Activated CD4-positive, CD25-positive, alpha-beta regulatory T cell (primary cell): ENCODE results near the gene POPDC2.

Source experiments
- DNase-seq, 4 experiments: peaks; one replicate each; lab custom pipeline; 2025; lab: John Stamatoyannopoulos, UW

POPDC2 gene

GRCh38 chr3:119669906-119670570, 9.6 kb upstream of the POPDC2 start:
- no peak for DNase-seq

GRCh38 chr3:119665954-119666559, 5.7 kb upstream of the POPDC2 start:
- no peak for DNase-seq

GRCh38 chr3:119664850-119665379, 4.5 kb upstream of the POPDC2 start:
- no peak for DNase-seq

- DNase-seq = no peak
These were observed 4.0 kb upstream of the POPDC2 start for GRCh38 chr3:119664370-119664769.

- no peak for DNase-seq
These were observed 3.5 kb upstream of the POPDC2 start for GRCh38 chr3:119663885-119664284.

- DNase-seq = no peak
These were observed 2.4 kb upstream of the POPDC2 start for GRCh38 chr3:119662604-119663373.

- no peak for DNase-seq
These were observed 640 bp downstream of the POPDC2 start for GRCh38 chr3:119659606-119660291.

- DNase-seq = no peak
These were observed 1.4 kb downstream of the POPDC2 start for GRCh38 chr3:119658994-119659393.

GRCh38 chr3:119657887-119658702, 2.3 kb downstream of the POPDC2 start:
- no peak for DNase-seq

GRCh38 chr3:119653876-119654275, 6.5 kb downstream of the POPDC2 start:
- DNase-seq = no peak

GRCh38 chr3:119652306-119653033, 7.9 kb downstream of the POPDC2 start:
- DNase-seq = no peak

- no peak for DNase-seq
These were observed 10.6 kb downstream of the POPDC2 start for GRCh38 chr3:119649761-119650160.

- DNase-seq = no peak
These were observed 12.4 kb downstream of the POPDC2 start for GRCh38 chr3:119647843-119648575.

- no peak for DNase-seq
These were observed 13.2 kb downstream of the POPDC2 start for GRCh38 chr3:119647171-119647570.

GRCh38 chr3:119645813-119646212, 14.6 kb downstream of the POPDC2 start:
- no peak for DNase-seq

GRCh38 chr3:119644481-119644880, 15.9 kb downstream of the POPDC2 start:
- no peak for DNase-seq

GRCh38 chr3:119643528-119643927, 16.9 kb downstream of the POPDC2 start:
- DNase-seq = no peak

- no peak for DNase-seq
These were observed 17.5 kb downstream of the POPDC2 start for GRCh38 chr3:119642746-119643473.

GRCh38 chr3:119641416-119641815, 19.0 kb downstream of the POPDC2 start:
- DNase-seq = no peak
